ENCODE measurements around the gene B9D2.

GRCh38 chr19:41335467-41335866, 28.5 kb downstream of the B9D2 start:
- TF ChIP-seq POLR2A (IDR thresholded peaks at IDR 0.05) = no peak
- no peak for TF ChIP-seq CTCF (IDR thresholded peaks at IDR 0.05)
- no peak for TF ChIP-seq POLR2AphosphoS5 (IDR thresholded peaks at IDR 0.05)

All from breast epithelium (tissue), 3 donors.